Measurements from ENCODE around the gene PTGFRN.
A peak's percentile ranks its signal among the peaks of the same experiment; 100 is the strongest.

The PTGFRN gene

DNA sequence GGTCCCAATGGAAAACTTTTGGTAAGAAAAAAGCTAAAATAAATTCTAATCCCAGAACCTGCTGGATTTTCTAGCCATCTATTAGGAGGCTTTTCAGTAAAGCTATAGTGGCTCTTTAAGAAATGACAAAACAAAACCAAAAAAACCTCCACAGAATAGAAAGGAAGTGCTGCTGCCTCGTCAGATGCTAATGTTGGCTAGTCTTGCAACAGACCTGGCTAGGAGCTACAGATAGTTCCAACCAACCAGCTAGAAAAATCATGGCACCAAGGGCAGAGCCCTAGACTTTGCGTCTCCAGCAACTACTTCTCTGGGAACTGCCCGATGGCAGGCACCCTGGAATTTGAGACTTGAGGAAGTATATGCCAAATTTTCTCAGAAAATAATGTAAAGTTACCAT lies 99.4 kb downstream of the PTGFRN start:
- DNase-seq: peak in 1 of 2 experiments; percentile 42

DNA sequence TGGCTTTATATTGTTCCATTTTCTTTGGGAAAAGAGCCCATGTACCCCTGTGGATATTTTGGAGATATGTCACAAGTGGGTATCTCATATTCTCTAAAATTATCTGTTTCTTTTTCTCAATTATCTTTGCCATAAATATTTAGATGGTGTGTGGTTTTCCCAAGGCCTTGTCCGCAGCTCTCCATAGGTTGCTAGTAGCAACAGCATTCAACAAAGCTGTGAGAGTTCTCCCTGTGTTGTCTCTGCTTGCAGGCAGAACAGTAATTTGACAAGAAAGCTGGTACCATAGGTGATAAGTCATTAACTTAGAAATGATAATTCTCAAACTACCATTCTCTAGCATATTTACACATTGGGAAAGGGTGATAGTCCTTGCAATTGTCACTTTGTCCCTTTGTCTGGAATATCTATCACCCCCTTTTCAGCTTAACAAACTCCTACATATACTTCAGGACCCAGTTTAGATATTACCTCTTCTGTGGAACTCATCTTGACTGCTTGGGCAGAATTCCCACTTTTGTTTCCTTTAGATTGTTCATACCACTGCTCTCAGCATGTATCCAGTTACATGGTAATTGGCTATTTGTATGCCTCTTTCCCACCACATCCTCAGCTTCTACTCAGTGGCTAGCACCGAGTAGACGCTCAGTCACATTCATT lies 100.7 kb downstream of the PTGFRN start:
- no peak for DNase-seq

GRCh38 chr1:117011334-117011733 lies 101.6 kb downstream of the PTGFRN start:
- no peak for DNase-seq

DNA sequence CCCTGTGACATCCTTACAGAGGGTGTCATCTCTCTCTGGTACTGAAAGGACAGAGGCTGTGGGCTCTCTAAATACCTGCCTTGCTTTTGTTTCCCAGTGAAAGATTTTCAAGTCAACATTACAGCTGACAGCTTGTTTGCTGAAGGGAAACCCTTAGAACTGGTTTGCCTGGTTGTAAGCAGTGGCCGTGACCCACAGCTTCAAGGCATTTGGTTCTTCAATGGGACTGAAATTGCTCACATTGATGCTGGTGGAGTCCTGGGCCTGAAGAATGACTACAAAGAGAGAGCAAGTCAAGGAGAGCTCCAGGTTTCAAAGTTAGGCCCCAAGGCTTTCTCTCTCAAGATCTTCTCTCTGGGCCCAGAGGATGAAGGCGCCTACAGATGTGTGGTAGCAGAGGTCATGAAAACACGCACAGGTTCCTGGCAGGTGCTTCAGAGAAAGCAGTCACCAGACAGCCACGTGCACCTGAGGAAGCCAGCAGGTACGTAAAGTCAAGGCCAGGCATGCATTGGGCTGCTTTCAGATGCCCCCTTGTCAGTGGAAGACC lies 103.7 kb downstream of the PTGFRN start:
- no peak for DNase-seq

DNA sequence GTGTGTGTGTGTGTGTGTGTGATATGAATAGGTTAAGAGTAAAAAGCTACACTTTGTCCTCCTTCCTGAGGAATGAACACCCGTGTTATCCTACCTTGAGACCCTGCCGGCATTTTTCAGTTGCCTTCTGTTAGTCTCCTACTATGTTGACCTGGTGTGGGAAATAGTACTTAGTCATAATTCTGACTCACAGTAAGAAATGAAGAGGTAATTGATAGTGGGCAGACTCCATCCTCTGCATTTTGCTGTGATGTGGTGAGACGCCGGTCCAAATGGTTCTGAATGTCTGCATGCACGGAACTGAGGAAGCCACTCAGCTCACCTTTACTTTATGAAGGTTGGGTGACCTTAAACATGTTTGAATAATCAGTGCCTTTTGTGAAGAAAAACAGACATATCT lies 104.5 kb downstream of the PTGFRN start:
- DNase-seq: no peak

DNA sequence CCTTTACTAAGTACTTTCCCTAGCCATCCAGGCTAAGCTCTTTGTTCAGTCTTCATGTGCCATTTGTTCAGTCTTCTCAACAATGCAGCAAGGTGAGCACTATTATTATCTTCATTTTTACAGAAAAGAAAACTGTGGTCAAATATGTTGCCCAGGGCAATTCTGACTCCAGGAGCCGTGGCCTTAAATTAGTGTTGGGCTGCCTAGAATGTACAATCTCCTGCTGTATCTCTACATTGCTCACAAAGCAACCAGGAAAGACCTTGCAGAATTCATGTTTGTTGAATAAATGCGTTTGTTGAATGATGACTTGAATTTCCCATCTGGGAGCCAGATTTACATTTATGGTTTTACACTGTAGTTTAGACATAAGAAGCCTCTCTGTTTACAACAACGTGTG lies 106.0 kb downstream of the PTGFRN start:
- no peak for DNase-seq

- peak in 1 of 2 experiments; percentile 32 for DNase-seq
These were observed 107.3 kb downstream of the PTGFRN start for GRCh38 chr1:117017062-117017461.

DNA sequence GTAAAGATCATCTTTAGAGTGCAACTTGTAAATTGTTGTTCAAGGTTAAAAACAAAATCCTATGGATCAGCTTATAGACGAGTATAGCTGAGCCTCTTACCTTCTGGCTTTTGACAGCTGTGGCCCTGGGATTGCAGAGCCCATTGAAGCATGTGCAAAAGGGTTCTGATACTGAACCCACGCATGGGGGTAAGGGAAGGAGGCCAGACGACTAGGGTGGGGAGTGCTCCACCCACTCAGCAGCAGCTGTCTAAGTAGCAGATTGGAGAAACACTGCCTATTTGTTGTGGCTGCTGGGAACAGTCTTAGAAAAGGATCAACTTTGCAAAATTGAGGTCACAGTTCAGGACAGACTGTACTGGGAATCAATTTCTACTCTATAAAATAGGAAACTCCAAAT lies 107.9 kb downstream of the PTGFRN start:
- no peak for DNase-seq

DNA sequence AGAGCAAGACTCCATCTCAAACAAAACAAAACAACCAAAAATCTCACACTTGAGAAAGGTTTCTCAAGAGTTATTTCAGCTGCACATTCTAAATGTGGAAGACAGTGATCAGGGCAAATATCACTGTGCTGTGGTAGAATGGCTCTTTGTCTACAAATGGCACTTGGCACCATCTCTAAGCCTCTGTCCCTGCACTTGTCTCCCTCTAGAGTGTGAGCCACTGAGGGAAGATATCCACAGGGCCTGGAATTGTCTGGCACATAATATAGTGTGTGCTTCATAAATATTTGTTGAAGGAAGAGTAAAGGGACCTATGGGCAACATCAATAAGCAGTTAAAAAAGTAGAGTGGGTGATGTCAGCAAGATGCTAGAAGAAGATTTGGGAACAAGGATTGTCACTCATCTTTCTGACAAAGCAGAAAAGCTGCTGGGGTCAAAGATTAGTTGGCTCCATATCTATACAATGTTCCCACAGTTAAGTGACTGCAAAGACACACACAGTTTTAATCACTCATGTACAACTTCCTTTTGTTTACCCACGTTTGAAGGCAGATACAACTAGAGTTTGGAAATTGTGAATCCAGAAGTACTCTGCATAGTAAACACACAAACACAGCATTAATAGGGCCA lies 110.9 kb downstream of the PTGFRN start:
- no peak for DNase-seq

DNA sequence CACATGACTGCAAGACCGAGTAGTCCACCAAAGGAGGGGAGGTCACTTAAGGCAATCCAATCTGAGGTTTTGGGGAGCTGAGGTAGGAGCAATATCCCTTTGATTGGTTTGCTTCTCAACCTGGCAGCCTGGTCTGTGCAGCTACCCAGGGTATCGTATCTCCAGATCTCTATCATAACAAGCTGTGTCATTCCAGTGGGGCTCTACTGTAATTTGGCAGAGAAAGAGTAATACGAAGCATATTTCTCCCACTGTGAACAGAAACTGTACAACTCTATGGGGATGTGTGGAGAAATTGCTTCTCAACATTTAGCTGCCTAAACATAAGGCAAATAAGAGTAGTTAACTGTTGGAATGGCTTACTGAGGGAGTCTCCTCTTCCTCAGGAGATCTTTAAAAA lies 112.4 kb downstream of the PTGFRN start:
- no peak for DNase-seq

DNA sequence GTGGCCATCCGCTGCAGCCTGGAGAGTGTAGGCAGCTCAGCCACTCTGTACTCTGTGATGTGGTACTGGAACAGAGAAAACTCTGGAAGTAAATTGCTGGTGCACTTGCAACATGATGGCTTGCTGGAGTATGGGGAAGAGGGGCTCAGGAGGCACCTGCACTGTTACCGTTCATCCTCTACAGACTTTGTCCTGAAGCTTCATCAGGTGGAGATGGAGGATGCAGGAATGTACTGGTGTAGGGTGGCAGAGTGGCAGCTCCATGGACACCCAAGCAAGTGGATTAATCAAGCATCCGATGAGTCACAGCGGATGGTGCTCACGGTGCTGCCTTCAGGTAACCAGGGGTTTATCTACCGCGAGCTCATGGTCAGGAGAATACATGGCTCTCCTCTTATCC lies 115.9 kb downstream of the PTGFRN start:
- DNase-seq: no peak

GRCh38 chr1:117026361-117026760 lies 116.6 kb downstream of the PTGFRN start:
- no peak for DNase-seq

- DNase-seq: no peak
These were observed 120.0 kb downstream of the PTGFRN start for GRCh38 chr1:117029685-117030084.

- DNase-seq: no peak
These were observed 120.7 kb downstream of the PTGFRN start for GRCh38 chr1:117030271-117030877.

GRCh38 chr1:117032266-117032665 lies 122.5 kb downstream of the PTGFRN start:
- no peak for DNase-seq

DNA sequence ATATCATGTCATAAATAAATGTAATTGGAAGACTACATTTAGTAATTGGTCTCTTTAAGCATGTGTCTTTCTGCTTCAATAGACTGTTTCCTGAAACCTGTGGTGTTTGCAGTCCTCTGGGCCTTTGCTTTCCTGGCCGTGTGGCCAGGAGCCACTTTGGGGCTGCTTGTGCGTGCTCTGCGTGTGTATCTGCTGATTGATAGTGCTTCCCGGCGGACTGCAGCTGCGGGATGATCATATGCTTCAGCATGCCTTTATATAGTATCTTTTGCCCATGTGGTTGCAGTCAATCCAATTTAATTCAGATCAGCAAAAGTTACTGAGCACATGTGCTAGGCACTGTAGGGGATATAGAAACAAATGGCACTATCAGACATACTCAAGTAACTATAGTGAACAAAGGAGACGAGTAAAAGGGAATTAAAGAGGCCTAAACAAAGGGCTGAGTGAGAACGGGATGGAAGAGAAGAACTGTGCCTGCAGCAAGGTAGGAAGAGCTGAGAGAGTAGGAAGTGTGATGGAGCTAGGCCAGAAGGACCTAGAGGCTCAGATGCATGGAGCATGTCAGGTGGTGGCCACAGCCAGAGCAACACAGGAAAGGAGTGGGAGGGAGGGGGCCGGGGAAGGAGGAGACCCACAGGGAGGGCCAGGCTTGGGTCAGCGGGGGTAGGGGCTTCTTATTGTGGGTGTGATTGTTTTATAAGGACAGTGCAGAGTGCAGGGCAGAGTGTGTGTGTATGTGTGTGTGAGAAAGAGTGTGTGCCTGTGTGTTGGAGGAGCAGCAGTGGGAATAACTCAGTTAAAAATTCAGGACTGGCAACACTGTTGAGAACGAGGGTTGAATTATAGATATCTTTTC lies 123.2 kb downstream of the PTGFRN start:
- no peak for DNase-seq

GRCh38 chr1:117033772-117034171 lies 124.1 kb downstream of the PTGFRN start:
- no peak for DNase-seq

DNA sequence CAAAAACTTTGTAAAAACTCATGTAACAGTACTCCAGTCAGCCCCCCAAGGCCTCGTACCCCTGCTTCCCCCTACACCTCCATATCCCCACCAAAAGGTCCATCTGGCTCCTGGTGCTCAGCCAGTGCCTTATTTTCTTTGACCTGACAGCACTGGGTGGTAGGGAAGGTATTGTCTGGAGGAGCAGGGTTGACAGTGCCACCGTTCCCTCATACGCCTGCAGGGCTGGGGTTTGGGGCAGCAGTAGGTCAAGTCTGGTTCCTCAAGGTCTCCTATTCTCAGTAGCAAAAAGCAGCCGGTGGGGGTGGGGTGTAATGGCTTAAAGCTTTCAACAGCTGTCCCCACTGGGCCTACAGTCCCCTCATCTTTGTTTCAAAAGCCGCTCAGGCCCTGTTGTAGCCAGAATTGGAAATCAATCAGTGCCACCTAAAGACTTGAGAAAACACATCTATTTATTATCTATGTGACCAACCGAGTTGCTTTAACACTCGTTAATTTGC lies 125.1 kb downstream of the PTGFRN start:
- no peak for DNase-seq

- no peak for DNase-seq
These were observed 126.3 kb downstream of the PTGFRN start for GRCh38 chr1:117036018-117036461.

DNA sequence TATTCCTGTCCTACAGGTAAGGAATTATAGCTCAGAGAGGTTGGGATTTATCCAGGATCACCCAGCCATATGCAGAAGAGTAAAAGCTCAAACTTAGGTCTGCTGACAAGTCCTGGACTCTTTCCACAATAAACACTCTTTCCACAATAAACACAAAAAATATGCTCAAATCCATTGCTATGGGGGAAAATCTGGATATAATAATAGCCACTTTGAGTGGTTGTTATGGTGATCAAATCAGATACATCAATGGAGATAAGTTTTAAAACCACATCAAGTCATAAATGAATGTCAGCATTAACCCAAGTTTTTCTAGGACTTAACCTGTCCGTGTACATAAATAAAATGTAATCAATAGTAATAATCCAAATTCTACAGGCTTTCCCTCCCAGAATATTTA lies 128.1 kb downstream of the PTGFRN start:
- no peak for DNase-seq

GRCh38 chr1:117038236-117038635 lies 128.5 kb downstream of the PTGFRN start:
- DNase-seq: no peak

All from NCI-H446 (cell line).